ENCODE measurements around the gene WDFY4. TPM values are rescaled to one million over a fixed set of nuclear protein-coding genes. Genes with fewer than 3 reads are reported as not detected.

The WDFY4 gene
- total RNA-seq, 1 experiment from 2014 or later, result 0.23 TPM

DNA sequence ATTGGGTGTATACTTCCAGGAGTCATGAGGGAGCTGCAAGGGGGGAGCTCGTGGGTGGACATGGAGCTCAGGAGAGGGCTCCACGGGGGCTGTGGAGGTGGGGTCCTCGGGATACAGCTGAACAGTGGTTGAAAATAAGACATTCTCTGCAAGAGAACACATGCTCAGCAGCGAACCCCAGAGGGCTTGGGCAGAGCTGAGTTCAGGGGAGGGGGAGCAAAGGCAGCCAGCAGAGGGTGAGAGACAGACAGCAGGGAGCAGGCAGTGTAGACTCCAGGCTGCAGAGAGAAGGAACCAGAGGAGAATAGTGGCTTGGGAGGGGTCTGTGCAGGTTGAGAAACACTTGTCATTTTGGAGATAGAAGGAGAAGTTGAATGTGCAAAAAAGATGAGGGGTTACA, 327.9 kb downstream of the WDFY4 start:
- BruUV-seq (replicated peaks), result no TSS peak
- no peak for TF ChIP-seq POLR2AphosphoS5 (IDR thresholded peaks at IDR 0.05; ENCODE audit: low read depth, low read length)
- TF ChIP-seq, protein P1, sequence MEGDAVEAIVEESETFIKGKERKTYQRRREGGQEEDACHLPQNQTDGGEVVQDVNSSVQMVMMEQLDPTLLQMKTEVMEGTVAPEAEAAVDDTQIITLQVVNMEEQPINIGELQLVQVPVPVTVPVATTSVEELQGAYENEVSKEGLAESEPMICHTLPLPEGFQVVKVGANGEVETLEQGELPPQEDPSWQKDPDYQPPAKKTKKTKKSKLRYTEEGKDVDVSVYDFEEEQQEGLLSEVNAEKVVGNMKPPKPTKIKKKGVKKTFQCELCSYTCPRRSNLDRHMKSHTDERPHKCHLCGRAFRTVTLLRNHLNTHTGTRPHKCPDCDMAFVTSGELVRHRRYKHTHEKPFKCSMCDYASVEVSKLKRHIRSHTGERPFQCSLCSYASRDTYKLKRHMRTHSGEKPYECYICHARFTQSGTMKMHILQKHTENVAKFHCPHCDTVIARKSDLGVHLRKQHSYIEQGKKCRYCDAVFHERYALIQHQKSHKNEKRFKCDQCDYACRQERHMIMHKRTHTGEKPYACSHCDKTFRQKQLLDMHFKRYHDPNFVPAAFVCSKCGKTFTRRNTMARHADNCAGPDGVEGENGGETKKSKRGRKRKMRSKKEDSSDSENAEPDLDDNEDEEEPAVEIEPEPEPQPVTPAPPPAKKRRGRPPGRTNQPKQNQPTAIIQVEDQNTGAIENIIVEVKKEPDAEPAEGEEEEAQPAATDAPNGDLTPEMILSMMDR (IDR thresholded peaks at IDR 0.05), result no peak
- TF ChIP-seq, protein P2, sequence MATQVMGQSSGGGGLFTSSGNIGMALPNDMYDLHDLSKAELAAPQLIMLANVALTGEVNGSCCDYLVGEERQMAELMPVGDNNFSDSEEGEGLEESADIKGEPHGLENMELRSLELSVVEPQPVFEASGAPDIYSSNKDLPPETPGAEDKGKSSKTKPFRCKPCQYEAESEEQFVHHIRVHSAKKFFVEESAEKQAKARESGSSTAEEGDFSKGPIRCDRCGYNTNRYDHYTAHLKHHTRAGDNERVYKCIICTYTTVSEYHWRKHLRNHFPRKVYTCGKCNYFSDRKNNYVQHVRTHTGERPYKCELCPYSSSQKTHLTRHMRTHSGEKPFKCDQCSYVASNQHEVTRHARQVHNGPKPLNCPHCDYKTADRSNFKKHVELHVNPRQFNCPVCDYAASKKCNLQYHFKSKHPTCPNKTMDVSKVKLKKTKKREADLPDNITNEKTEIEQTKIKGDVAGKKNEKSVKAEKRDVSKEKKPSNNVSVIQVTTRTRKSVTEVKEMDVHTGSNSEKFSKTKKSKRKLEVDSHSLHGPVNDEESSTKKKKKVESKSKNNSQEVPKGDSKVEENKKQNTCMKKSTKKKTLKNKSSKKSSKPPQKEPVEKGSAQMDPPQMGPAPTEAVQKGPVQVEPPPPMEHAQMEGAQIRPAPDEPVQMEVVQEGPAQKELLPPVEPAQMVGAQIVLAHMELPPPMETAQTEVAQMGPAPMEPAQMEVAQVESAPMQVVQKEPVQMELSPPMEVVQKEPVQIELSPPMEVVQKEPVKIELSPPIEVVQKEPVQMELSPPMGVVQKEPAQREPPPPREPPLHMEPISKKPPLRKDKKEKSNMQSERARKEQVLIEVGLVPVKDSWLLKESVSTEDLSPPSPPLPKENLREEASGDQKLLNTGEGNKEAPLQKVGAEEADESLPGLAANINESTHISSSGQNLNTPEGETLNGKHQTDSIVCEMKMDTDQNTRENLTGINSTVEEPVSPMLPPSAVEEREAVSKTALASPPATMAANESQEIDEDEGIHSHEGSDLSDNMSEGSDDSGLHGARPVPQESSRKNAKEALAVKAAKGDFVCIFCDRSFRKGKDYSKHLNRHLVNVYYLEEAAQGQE (IDR thresholded peaks at IDR 0.05; ENCODE audit: insufficient read depth in 1 of 2, low read depth in 2 of 2, low read length in 1 of 2), result no peak
- TF ChIP-seq TCF7L2 (IDR thresholded peaks at IDR 0.05; ENCODE audit: low read depth, low read length), result no peak
- TF ChIP-seq SIN3A (IDR thresholded peaks at IDR 0.05; ENCODE audit: borderline replicate concordance, insufficient read depth, low read depth, low read length), result no peak
- no peak for ATAC-seq
- DNase-seq (ENCODE audit: low read depth, low spot score), result no peak
- Histone ChIP-seq H3K9me3 (ENCODE audit: control insufficient read depth, insufficient read depth, low read depth, low read length) (no peaks in the 10 kb centered on the region), H3K4me1 (ENCODE audit: control insufficient read depth, insufficient read depth, low read length) (no peaks in the 10 kb centered on the region), H3K4me3 (ENCODE audit: low read depth in 2 of 2, low read length in 2 of 2) (no peak overlapping the region), H3K27me3 (ENCODE audit: control insufficient read depth, insufficient read depth, low read length) (no peaks in the 10 kb centered on the region; the same call in 1 of the 2 replicates), H3K36me3 (ENCODE audit: control insufficient read depth, insufficient read depth, low read length) (no peaks in the 10 kb centered on the region), H3K27ac (ENCODE audit: low read length) (no peak overlapping the region)
- in situ Hi-C loops (cut with HindIII; ENCODE audit: low pct_unique_long_range_greater_than_20kb, low sequenced_read_pairs), result no loop called here
- ChIA-PET CTCF (no interaction called here), POLR2A (no interaction called here)
- intact Hi-C loops (cut with micrococcal nuclease; ENCODE audit: unreplicated experiment), result no loop called here

DNA sequence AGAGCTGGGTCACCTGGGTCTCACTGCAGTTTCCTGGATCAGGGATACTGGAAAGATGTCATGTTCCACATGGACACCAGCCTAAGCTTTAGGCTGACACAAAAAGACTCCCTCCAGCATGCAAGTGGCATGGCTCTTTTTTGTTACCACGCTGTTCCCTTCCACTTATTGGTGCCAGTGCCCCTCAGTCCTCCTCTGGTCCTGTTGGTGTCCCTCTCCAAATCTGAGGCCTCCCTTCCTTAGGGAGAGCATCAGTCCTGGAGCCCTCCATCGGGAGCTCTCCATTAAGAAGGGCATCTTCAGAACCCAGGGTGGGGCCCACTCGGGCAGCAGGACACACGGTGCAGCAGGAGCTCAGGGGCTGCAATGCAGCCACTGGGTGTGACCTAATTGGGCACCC, 331.0 kb downstream of the WDFY4 start:
- H3K9me3 ChIP-seq (ENCODE audit: control insufficient read depth, insufficient read depth, low read depth, low read length), result no peaks in the 10 kb centered on the region
- CTCF ChIA-PET, result no interaction called here

More for the DNA sequence above, 331.0 kb downstream of the WDFY4 start:
- TF ChIP-seq SIN3A (IDR thresholded peaks at IDR 0.05; ENCODE audit: borderline replicate concordance, insufficient read depth, low read depth, low read length) (no peak), POLR2AphosphoS5 (IDR thresholded peaks at IDR 0.05; ENCODE audit: low read depth, low read length) (no peak), TCF7L2 (IDR thresholded peaks at IDR 0.05; ENCODE audit: low read depth, low read length) (no peak)
- TF ChIP-seq, protein P1 (IDR thresholded peaks at IDR 0.05), result no peak
- TF ChIP-seq, protein P2 (IDR thresholded peaks at IDR 0.05; ENCODE audit: insufficient read depth in 1 of 2, low read depth in 2 of 2, low read length in 1 of 2), result no peak
- H3K27ac ChIP-seq (ENCODE audit: low read length), result no peak overlapping the region
- no peak overlapping the region for H3K4me3 ChIP-seq (ENCODE audit: low read depth in 2 of 2, low read length in 2 of 2)
- in situ Hi-C loops (cut with HindIII; ENCODE audit: low pct_unique_long_range_greater_than_20kb, low sequenced_read_pairs) (no loop called here), intact Hi-C loops (cut with micrococcal nuclease; ENCODE audit: unreplicated experiment) (no loop called here)
- H3K27me3 ChIP-seq (ENCODE audit: control insufficient read depth, insufficient read depth, low read length), result no peaks in the 10 kb centered on the region; the same call in 1 of the 2 replicates
- DNase-seq (ENCODE audit: low read depth, low spot score) (no peak), ATAC-seq (no peak)
- POLR2A ChIA-PET, result no interaction called here
- H3K4me1 ChIP-seq (ENCODE audit: control insufficient read depth, insufficient read depth, low read length), result no peaks in the 10 kb centered on the region
- BruUV-seq (replicated peaks), result no TSS peak
- no peaks in the 10 kb centered on the region for H3K36me3 ChIP-seq (ENCODE audit: control insufficient read depth, insufficient read depth, low read length)
